Suprapubic skin (tissue), 4 donors: ENCODE results near the gene NMS. TPM values are rescaled to one million over a fixed set of nuclear protein-coding genes. Genes with fewer than 3 reads are reported as not detected.

Experiments
- DNase-seq, 2 donors: peaks; one replicate each; pipeline ENCODE4 v3.0.0-alpha.2; 2019; ENCODE audit warnings: low spot score in 2 of 2
- H3K27ac ChIP-seq: fragments of 200-600 bp; sonication (generic); one replicate; pipeline ENCODE4 v1.5.1; 2019
- H3K27me3 ChIP-seq: fragments of 200-600 bp; sonication (generic); one replicate; pipeline ENCODE4 v1.5.1; 2019
- H3K36me3 ChIP-seq: fragments of 200-600 bp; sonication (generic); one replicate; pipeline ENCODE4 v1.5.1; 2019
- H3K4me1 ChIP-seq: fragments of 200-600 bp; sonication (generic); one replicate; pipeline ENCODE4 v1.5.1; 2019
- H3K4me3 ChIP-seq: fragments of 200-600 bp; sonication (generic); one replicate; pipeline ENCODE4 v1.5.1; 2019; ENCODE audit warnings: mild to moderate bottlenecking
- H3K9me3 ChIP-seq: fragments of 200-600 bp; sonication (generic); one replicate; pipeline ENCODE4 v1.5.1; 2019
- EP300 ChIP-seq: sonication (generic); formaldehyde crosslinking; IDR thresholded peaks from one replicate; pipeline ENCODE4 v1.6.1; 2017; ENCODE audit warnings: antibody characterized with exemption
- POLR2A ChIP-seq, 2 donors: fragments of 450-650 bp; IDR thresholded peaks; one replicate each; pipeline ENCODE4 v1.6.1; 2017; ENCODE audit warnings: antibody characterized with exemption in 2 of 2, mild to moderate bottlenecking in 2 of 2, moderate library complexity in 2 of 2
- POLR2AphosphoS5 ChIP-seq, 3 donors: sonication (generic); formaldehyde crosslinking; IDR thresholded peaks; one replicate each; pipeline ENCODE4 v1.6.1; 2017; ENCODE audit warnings: antibody characterized with exemption in 3 of 3
- WGBS: methylation state at CpG from one replicate; pipeline ENCODE4 v1.1.5; 2018; 5-methylcytosine and 5-hydroxymethylcytosine counted together
- total RNA-seq, 4 donors: library from RNA; depleted of rRNA; stranded (reverse); fragments of >200 nt; gene quantifications; one replicate each; pipeline ENCODE4 v1.1.0, GENCODE V29; 2016
- TF ChIP-seq, protein P1 (sequence below), 2 donors: fragments of 200-600 bp in 1 of 2; fragments of 450-650 bp in 1 of 2; sonication (generic) in 1 of 2; IDR thresholded peaks; one replicate each; pipeline ENCODE4 v1.5.1; 2016 to 2019; ENCODE audit warnings: antibody characterized with exemption in 2 of 2, mild to moderate bottlenecking in 1 of 2, moderate library complexity in 1 of 2

The NMS gene
- total RNA-seq, 4 donors from 2014 or later = not detected

GRCh38 chr2:100460904-100461530, 9.3 kb upstream of the NMS start:
- no peak overlapping the region for H3K27ac ChIP-seq
- DNase-seq = no peak
- no peaks in the 10 kb centered on the region for H3K4me1 ChIP-seq
- TF ChIP-seq POLR2A (IDR thresholded peaks at IDR 0.05) (no peak), POLR2AphosphoS5 (IDR thresholded peaks at IDR 0.05) (no peak)
- H3K9me3 ChIP-seq = peaks cover 15% of the 10 kb centered on the region
- no peaks in the 10 kb centered on the region for H3K36me3 ChIP-seq
- 95% methylated on average over 1 of the region's 1 CpG for WGBS
- H3K27me3 ChIP-seq = no peaks in the 10 kb centered on the region
- no peak overlapping the region for H3K4me3 ChIP-seq

DNA sequence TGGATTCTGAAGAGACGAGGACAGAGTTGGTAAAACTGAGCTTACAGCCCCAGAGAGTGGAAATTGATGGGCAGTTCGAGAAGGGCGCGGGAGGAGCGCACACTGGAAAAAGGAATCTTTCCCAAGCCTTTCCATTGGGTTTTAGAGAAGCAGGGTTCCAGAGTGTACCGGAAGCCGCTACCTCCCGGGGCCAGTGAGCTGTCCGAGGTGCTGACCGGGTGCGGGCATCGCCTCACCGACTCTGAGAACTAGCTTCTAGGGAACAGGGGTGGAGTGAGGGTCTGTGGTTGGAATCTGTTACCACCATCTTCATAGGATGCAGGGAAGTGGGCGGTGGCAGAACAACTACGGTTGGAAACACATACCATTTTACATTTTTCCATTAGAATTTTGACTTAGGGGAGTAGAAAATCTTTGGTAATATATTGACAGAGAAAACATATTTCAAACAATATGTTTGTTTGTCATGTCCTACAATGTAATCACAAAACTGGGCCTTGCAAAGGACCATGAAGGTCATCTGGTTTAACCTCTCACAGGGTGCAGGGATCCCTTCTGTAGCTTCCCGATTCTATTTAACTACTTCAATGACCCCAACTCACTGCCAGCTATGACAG, 724 bp downstream of the NMS start:
- WGBS = 27% methylated on average over 16 of the region's 16 CpGs
- no peak for DNase-seq

DNA sequence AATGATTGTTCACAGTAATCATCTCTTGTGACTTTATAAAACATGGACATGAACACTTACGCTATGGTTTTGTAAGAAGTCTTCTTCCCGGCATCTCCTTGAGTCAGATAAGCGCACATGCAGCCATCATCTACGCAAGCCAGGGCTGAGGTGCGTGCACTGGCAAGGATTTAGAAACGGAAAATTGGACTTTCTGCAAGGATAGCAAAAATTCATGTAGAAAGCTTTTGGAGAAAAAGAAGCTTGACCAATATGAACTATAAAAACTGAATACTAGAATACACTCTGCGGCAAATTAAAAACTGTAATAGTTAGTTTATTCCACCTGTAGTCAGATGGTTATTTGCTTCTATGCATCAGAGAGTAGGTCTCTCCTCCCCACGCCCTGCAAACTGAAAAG, 6.3 kb downstream of the NMS start:
- H3K27ac ChIP-seq = no peak overlapping the region
- TF ChIP-seq POLR2A (IDR thresholded peaks at IDR 0.05) = no peak
- TF ChIP-seq POLR2AphosphoS5 (IDR thresholded peaks at IDR 0.05) = no peak
- TF ChIP-seq, protein P1, sequence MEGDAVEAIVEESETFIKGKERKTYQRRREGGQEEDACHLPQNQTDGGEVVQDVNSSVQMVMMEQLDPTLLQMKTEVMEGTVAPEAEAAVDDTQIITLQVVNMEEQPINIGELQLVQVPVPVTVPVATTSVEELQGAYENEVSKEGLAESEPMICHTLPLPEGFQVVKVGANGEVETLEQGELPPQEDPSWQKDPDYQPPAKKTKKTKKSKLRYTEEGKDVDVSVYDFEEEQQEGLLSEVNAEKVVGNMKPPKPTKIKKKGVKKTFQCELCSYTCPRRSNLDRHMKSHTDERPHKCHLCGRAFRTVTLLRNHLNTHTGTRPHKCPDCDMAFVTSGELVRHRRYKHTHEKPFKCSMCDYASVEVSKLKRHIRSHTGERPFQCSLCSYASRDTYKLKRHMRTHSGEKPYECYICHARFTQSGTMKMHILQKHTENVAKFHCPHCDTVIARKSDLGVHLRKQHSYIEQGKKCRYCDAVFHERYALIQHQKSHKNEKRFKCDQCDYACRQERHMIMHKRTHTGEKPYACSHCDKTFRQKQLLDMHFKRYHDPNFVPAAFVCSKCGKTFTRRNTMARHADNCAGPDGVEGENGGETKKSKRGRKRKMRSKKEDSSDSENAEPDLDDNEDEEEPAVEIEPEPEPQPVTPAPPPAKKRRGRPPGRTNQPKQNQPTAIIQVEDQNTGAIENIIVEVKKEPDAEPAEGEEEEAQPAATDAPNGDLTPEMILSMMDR (IDR thresholded peaks at IDR 0.05) = no peak
- no peak for TF ChIP-seq EP300
- H3K27me3 ChIP-seq = peaks cover 2% of the 10 kb centered on the region
- no peaks in the 10 kb centered on the region for H3K9me3 ChIP-seq
- WGBS = 87% methylated on average over 8 of the region's 8 CpGs
- no peaks in the 10 kb centered on the region for H3K36me3 ChIP-seq
- H3K4me1 ChIP-seq = no peaks in the 10 kb centered on the region
- no peak overlapping the region for H3K4me3 ChIP-seq
- DNase-seq = no peak

More for the DNA sequence above, 724 bp downstream of the NMS start:
- TF ChIP-seq, protein P1 (IDR thresholded peaks at IDR 0.05) = no peak
- TF ChIP-seq POLR2AphosphoS5 (IDR thresholded peaks at IDR 0.05) (no peak), POLR2A (IDR thresholded peaks at IDR 0.05) (no peak), EP300 (no peak)
- no peaks in the 10 kb centered on the region for H3K36me3 ChIP-seq
- no peak overlapping the region for H3K4me3 ChIP-seq
- no peaks in the 10 kb centered on the region for H3K4me1 ChIP-seq
- H3K27me3 ChIP-seq = peaks cover 18% of the 10 kb centered on the region
- no peaks in the 10 kb centered on the region for H3K9me3 ChIP-seq
- H3K27ac ChIP-seq = no peak overlapping the region

GRCh38 chr2:100482741-100483140, 12.5 kb downstream of the NMS start:
- Histone ChIP-seq H3K4me1 (no peaks in the 10 kb centered on the region), H3K9me3 (no peaks in the 10 kb centered on the region), H3K27ac (no peak overlapping the region), H3K27me3 (peaks cover 2% of the 10 kb centered on the region), H3K36me3 (no peaks in the 10 kb centered on the region), H3K4me3 (no peak overlapping the region)
- TF ChIP-seq, protein P1 (IDR thresholded peaks at IDR 0.05) = no peak
- no peak for TF ChIP-seq POLR2A (IDR thresholded peaks at IDR 0.05)
- TF ChIP-seq EP300 = no peak
- no peak for TF ChIP-seq POLR2AphosphoS5 (IDR thresholded peaks at IDR 0.05)
- DNase-seq = no peak
- WGBS = 70% methylated on average over 4 of the region's 4 CpGs

DNA sequence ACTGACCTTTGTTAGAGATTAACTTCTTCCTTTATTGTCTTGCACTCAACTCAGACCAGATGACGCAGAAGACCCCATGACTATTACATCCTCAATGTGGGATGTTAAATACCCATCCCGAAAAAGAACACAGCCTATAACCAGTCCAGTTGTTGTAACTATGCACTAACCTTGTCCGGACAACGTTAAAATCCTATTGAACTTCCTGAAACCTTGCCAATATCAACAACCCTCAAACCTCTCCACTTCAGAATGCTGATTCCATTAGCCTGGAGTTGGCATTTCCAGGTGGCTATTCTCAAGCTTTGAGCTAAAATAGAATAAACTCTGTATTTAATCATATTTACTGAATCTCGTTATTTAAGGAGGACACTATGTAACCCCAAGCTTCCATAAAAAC, 13.6 kb downstream of the NMS start:
- no peak for DNase-seq
- Histone ChIP-seq H3K9me3 (no peaks in the 10 kb centered on the region), H3K36me3 (no peaks in the 10 kb centered on the region), H3K4me3 (no peak overlapping the region), H3K4me1 (no peaks in the 10 kb centered on the region), H3K27ac (no peak overlapping the region), H3K27me3 (peaks cover 2% of the 10 kb centered on the region)
- 66% methylated on average over 5 of the region's 5 CpGs for WGBS
- TF ChIP-seq POLR2A (IDR thresholded peaks at IDR 0.05) = no peak
- TF ChIP-seq, protein P1 (IDR thresholded peaks at IDR 0.05) = no peak
- no peak for TF ChIP-seq EP300
- no peak for TF ChIP-seq POLR2AphosphoS5 (IDR thresholded peaks at IDR 0.05)
